ENCODE data around the gene NSD1.

Gene NSD1, protein sequence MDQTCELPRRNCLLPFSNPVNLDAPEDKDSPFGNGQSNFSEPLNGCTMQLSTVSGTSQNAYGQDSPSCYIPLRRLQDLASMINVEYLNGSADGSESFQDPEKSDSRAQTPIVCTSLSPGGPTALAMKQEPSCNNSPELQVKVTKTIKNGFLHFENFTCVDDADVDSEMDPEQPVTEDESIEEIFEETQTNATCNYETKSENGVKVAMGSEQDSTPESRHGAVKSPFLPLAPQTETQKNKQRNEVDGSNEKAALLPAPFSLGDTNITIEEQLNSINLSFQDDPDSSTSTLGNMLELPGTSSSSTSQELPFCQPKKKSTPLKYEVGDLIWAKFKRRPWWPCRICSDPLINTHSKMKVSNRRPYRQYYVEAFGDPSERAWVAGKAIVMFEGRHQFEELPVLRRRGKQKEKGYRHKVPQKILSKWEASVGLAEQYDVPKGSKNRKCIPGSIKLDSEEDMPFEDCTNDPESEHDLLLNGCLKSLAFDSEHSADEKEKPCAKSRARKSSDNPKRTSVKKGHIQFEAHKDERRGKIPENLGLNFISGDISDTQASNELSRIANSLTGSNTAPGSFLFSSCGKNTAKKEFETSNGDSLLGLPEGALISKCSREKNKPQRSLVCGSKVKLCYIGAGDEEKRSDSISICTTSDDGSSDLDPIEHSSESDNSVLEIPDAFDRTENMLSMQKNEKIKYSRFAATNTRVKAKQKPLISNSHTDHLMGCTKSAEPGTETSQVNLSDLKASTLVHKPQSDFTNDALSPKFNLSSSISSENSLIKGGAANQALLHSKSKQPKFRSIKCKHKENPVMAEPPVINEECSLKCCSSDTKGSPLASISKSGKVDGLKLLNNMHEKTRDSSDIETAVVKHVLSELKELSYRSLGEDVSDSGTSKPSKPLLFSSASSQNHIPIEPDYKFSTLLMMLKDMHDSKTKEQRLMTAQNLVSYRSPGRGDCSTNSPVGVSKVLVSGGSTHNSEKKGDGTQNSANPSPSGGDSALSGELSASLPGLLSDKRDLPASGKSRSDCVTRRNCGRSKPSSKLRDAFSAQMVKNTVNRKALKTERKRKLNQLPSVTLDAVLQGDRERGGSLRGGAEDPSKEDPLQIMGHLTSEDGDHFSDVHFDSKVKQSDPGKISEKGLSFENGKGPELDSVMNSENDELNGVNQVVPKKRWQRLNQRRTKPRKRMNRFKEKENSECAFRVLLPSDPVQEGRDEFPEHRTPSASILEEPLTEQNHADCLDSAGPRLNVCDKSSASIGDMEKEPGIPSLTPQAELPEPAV (N-terminal part only)

DNA sequence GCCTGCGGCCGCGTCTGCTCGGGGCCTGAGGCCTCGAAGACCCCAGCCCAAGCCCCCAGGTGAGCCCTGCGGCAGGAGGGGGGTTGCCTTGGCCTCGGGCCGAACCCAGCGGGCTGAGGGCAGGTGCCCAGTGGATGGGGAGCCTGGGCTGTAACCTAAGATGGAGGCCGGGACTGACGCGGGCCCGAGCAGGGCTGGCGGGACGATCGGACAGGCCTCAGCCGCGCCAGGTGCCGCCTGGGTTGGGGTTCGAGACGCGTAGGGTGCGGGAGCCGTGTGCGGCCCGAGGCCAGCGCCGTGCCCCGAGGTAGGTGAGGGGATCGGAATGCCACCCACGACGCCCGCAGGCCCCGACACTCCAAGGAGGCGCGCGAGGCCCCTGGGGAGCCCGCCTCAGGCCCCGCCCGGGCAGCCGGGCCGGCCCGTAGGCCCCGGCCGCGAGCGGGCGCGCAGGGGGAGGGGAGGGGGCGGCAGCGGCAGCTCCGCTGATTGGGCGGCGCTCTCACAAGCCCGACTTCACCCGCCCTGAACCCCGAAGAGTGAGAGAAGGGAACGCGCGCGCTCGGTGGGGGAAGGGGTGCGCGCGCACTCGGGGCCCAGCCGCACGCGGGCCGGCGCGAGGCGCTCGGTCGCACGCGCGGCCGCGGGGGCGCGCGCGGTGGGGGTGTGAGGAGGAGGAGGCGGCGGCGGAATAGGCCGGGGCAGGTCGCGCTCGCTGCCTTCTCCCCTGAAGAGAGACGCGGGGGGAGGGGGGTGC is at the start of gene NSD1:
TSS of gene NSD1 (plus strand) at position 678 of the 757 bp plus-strand sequence. CDS start 1,331 bp downstream, outside the sequence.
- DNase-seq = peak; percentile 66 to 71

DNA sequence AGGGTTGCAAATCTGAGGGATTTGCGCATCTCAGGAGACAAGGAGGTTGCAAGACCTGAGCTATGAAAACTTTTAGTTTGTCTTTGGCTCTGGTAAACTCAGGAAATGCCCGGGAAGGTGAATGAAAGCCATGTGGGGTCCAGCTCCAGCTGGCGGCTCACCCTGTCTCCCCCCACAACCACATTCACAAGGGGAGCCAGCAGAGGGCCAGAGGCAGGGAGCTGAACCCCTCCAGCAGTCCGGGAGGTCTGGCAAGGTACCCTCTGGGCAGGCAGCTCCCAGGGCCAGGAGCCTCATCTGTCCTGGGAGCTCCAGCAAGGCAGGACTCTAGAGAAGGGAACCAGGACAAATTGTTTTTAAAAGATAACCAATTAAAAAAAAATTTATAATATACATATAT is 49.4 kb upstream of the NSD1 start:
- no peak for DNase-seq

DNA sequence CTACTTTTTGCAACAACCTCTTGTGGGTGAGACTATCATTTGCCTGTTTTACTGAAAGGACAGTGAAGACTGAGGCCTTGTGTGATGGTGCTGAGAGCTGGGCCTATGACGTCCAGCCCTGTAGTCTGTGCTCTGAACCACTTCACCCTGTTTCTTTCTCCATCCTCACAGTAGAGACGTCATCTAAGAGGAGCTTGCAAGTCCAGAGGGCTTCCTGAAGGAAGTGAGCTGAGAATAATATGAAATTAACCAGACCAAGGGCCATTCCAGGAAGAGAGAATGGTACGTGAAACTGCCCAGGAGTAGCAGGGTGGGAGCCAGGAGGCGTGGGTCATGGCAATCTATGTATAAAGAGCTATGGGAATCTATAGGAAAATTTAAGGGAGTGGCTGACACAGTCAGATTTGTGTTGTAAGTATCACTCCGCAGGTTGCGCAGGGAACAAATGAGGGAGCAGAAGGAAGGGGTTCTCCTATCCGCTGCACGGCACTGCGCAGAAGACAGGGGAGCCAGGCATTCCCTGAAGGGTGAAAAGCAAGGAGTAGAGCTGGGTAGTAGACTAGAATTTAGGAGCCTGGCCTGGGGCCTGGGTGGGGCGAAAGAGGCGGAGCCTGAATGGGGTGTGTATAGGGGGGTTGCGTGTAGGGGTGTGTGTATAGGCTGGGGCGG is 47.5 kb upstream of the NSD1 start:
- DNase-seq = no peak

DNA sequence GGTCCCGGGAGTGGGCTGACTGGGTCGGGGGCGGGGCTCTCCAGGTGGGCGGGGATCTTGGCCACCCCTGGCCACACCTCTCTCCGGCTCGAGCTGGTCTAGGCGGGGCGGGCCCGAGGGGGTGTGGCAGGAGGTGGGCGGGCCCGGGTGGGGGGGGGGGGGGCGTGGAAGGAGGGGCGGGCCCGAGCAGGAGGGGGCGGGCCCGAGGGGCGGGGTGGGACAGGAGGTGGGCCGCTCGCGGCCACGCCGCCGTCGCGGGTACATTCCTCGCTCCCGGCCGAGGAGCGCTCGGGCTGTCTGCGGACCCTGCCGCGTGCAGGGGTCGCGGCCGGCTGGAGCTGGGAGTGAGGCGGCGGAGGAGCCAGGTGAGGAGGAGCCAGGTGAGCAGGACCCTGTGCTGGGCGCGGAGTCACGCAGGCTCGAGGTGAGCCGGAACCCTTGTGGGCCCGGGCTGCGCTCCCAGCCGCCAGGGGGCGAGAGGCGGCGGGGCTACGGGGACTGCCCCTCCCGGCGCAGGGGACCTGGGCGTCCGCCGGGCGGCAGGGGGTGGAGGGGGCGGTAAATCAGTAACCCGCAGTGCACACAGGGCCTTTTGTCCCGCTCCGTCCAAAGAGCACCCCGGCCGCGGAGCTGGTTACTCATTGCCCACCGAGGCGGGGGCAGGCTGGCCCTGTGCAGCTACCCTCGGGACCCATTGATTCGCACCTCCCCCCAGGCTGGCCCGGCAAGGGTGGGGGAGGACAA is 46.7 kb upstream of the NSD1 start, which contains the start of gene FGFR4:
TSS of gene FGFR4 (plus strand) at position 262 of the 744 bp plus-strand sequence. CDS start 2,688 bp downstream, outside the sequence.
- DNase-seq = peak; percentile 9 to 28

DNA sequence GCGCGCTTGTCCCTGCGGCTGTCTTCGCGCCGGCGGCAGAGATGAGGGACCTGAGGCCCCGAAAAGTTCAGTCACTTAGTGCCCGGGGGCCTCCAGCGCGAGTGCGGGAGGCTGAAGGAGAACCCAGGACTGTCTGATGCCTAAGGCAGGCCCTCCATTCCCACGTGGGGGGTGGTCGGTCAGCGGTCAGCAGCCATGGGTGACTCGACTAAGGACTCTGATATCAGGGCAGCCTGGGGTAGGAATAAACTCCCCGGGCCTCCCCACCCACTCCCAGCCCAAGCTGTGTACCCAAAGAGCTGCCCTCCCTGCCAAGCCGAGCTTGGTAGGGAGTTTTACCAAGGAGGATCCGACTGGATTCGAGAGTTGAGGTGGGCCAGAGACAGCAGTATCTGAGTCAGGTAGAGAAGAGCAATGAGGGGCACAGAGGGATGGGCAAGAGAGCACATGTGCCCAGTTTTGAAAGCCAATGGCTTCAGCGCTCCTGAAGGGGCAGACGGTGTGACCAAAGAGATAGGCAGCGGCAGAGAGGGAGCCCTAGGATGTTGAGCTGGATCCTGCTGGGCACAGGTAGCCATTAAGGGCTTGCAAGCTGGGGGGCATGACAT is 46.1 kb upstream of the NSD1 start:
- no peak for DNase-seq

DNA sequence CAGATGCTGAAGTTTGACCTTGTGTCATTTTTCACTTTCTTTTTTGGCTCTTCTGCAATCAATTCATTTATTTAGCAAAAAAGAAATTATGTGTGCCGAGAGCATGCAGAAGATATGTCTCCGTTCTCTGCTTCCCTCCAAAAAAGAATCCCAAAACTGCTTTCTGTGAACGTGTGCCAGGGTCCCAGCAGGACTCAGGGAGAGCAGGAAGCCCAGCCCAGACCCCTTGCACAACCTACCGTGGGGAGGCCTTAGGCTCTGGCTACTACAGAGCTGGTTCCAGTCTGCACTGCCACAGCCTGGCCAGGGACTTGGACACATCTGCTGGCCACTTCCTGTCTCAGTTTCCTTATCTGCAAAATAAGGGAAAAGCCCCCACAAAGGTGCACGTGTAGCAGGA is 44.4 kb upstream of the NSD1 start:
- DNase-seq = no peak

DNA sequence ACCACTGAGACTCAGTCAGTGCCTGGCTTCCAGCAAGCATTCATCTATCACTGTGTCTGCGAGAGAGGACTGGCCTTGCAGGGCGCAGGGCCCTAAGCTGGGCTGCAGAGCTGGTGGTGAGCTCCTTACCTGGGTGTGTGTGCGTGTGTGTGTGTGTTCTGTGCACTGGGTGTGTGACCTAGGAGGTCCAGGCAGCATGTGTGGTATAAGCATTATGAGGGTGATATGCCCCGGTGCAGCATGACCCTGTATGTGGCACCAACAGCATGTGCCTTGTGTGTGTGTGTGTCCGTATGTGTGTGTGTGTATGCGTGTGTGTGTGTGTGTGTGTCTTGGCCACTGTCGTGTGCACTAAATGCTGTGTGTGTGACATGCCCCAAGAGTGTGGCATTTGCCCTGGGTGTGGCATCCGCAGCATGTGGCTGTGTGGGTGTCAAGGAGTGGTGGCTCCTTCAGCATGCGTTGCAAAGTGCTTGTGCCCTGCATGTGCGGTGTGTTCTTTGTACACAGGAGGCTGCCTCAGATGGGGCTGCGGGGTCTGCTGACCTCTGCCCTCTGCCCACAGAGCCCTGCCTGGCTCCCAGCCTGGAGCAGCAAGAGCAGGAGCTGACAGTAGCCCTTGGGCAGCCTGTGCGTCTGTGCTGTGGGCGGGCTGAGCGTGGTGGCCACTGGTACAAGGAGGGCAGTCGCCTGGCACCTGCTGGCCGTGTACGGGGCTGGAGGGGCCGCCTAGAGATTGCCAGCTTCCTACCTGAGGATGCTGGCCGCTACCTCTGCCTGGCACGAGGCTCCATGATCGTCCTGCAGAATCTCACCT is 43.5 kb upstream of the NSD1 start:
- no peak for DNase-seq

DNA sequence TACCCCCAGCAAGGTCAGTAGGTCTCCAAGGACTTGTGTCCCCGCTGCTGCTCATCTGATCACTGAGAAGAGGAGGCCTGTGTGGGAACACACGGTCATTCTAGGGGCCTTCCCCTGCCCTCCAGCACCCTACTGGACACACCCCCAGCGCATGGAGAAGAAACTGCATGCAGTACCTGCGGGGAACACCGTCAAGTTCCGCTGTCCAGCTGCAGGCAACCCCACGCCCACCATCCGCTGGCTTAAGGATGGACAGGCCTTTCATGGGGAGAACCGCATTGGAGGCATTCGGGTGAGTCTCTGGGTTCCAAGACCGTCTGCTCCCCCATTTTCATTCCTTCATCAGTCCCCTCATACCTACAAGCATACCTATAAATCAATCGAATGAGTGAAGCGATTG is 42.8 kb upstream of the NSD1 start:
- DNase-seq = no peak

DNA sequence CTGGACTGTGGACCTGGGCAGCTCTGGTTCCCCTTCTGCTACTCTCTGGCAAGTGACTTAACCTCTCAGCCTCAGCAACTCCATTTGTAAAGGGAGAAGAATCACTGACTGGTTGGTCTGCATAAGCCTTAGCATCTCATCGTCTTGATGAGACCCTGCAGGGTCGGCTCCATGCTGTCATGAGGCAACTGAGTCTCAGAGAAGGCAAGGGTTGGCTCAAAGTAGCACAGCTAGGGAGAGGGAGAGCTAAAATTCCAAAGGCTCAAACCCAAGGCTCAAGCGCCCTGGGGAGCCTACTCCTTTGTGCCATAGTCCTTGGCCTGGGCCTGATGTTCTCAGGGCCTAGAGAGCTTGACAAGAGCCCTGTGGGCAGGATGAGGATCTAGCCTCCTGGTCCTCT is 42.3 kb upstream of the NSD1 start:
- DNase-seq = no peak

DNA sequence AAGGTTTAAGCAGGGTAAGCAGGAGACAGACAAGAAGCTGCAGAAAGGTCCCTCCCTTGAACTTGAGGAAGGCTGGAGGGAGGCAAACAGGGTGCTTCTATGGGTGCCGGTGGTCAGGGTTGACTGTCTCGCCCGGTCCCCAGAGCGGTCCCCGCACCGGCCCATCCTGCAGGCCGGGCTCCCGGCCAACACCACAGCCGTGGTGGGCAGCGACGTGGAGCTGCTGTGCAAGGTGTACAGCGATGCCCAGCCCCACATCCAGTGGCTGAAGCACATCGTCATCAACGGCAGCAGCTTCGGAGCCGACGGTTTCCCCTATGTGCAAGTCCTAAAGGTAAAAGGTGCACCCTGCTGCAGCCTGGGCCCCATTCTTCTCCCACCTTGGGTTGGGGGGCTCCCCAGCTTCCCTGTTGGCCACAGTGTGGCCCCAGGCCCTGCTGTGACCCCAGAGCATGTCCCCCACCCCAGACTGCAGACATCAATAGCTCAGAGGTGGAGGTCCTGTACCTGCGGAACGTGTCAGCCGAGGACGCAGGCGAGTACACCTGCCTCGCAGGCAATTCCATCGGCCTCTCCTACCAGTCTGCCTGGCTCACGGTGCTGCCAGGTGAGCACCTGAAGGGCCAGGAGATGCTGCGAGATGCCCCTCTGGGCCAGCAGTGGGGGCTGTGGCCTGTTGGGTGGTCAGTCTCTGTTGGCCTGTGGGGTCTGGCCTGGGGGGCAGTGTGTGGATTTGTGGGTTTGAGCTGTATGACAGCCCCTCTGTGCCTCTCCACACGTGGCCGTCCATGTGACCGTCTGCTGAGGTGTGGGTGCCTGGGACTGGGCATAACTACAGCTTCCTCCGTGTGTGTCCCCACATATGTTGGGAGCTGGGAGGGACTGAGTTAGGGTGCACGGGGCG is 41.1 kb upstream of the NSD1 start:
- no peak for DNase-seq

DNA sequence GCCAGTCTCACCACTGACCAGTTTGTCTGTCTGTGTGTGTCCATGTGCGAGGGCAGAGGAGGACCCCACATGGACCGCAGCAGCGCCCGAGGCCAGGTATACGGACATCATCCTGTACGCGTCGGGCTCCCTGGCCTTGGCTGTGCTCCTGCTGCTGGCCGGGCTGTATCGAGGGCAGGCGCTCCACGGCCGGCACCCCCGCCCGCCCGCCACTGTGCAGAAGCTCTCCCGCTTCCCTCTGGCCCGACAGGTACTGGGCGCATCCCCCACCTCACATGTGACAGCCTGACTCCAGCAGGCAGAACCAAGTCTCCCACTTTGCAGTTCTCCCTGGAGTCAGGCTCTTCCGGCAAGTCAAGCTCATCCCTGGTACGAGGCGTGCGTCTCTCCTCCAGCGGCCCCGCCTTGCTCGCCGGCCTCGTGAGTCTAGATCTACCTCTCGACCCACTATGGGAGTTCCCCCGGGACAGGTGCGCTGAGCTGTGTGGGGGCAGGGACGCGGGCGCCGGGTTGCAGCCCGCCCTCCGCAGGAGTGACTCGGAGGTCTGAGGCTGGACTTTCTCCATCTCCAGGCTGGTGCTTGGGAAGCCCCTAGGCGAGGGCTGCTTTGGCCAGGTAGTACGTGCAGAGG is 40.4 kb upstream of the NSD1 start:
- no peak for DNase-seq

DNA sequence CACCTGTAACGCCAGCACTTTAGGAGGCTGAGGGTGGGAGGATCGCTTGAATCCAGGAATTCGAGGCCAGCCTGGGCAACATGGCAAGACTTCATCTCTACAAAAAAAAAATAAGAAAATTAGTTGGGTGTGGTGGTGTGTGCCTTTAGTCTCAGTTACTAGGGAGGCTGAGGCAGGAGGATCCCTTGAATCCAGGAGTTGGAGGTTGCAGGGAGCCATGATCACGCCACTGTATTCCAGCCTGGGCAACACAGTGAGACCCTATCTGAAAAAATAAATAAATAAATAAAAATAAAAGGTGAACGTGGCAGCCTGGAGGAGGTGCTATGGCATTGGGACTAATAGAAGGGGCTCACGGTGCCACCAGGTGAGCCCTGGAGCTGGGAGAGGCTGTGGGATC is 39.8 kb upstream of the NSD1 start:
- no peak for DNase-seq

DNA sequence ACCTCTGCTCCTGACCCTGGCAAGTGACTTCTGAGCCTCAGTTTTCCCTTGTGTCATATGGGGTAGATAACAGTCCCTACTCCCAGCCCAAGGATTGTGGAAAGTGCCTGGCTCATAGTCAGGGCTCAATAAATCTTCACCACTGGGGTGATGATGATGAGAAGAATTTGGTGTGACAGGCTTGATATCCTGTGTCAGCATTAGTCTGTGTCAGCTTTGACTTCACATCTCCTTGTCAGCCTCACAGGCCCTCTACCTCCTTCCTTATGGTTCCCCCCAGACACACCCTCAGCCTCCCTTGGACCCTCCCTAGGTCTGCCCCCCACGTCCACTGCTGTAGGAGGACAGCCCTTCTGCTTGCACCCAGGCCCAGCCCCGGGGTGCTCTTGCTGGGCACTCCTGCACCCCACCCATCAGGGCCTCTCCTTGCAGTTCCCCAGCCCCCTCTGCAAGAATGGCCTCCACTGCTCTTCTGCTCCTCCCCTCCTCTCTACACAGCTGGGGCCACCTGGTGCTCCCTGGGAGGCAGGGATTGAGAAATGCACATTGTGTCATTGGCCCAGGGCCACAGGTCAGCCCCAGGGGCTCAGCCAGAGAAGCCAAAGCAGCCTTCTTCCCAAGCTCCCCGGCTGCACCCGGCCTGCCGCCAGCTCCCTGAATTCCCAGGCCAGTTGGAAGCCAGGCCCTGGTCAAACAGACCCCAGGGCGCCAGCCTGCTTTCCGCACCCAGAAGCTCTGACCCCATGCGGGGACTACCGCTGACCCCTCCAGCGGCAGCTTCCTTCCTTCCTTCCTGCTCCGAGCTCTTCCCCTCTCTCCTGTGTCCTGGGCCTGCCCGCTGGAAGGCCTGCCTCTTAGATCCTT is 39.1 kb upstream of the NSD1 start:
- DNase-seq = no peak

DNA sequence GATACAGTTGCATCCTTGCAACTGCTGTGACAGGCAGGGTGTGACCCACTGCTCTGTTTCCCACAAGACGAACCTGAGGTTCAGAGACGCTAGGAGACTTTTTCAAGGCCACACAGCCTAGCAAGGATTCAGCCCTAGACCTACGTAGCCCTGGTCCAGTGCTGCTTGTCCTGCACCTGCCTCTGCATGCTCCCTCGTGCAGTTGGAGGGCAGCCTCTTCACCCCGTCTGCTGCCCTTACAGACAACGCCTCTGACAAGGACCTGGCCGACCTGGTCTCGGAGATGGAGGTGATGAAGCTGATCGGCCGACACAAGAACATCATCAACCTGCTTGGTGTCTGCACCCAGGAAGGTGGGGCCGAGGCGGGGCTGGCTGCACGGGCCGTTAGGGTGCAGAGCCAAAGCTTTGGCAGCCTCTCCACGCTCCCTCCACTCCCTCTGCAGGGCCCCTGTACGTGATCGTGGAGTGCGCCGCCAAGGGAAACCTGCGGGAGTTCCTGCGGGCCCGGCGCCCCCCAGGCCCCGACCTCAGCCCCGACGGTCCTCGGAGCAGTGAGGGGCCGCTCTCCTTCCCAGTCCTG is 38.4 kb upstream of the NSD1 start:
- no peak for DNase-seq

DNA sequence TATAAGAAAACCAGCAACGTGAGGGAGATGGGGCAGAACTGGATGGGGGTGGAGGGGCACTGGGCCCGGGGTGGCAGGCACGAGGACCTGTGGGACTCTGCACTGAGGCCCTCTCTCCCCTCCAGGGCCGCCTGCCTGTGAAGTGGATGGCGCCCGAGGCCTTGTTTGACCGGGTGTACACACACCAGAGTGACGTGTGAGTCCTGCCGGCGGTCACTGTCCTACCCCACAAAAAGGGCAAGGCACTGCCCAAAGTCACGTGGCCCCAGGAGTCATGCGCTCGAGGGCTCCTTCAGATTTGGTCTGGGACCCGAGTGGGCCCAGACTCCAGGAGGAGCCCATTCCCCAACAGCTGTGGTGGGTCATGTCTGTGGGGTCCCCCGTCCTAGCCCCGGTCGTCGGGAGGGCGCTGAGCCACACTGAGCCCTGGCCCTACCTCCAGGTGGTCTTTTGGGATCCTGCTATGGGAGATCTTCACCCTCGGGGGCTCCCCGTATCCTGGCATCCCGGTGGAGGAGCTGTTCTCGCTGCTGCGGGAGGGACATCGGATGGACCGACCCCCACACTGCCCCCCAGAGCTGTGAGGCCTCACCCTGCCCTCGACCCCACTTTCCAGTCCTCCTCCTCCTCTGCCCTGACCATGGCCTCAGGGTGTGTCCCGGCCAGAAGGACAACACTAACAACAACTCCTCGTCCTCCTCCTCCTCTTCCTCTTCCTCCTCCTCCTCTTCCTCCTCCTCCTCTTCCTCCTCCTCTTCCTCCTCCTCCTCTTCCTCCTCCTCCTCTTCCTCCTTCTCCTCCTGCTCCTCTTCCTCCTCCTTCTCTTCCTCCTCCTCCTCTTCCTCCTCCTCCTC is 37.2 kb upstream of the NSD1 start:
- no peak for DNase-seq
